Measurements from ENCODE around the gene AK8.
A peak's percentile ranks its signal among the peaks of the same experiment; 100 is the strongest.

The AK8 gene

GRCh38 chr9:132808645-132809044 is 69.4 kb downstream of the AK8 start:
- no peak for DNase-seq (ENCODE audit: low read depth, low spot score)
- no peak overlapping the region for H3K4me3 ChIP-seq (ENCODE audit: low read length)

DNA sequence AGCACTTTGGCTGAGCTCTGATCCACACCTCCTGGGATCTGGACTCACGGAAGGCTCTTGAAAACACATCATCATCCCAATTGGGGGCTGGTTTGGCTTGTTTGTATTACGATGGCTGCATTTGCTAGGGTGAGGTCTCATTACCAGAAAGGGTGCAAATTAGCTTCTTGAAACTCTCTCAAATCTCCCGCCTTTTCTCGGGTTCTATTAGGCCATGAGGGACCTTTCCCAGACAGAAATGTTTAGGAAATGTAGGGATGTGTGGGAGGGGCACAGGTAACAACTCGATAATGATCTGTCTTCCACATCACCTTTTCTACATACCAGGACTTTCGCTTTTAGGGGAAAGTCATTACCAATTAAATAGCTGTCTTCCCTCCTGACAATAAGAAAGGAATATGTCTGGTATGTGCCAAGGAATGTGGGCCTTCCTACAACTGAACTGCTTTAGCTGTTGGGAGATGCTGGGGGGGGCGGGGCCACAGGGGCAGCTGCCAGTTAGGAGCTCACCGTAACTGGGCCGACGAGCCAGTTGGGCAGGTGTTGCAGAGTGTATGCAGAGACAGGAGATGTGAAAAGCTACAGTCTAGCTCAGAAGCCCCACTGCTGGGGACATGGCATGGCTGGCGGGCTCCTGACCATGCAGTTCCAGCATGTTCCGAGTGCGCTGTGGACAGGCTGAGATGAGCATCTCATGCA is 71.2 kb downstream of the AK8 start:
- no peak overlapping the region for H3K4me3 ChIP-seq (ENCODE audit: low read length)
- DNase-seq (ENCODE audit: low read depth, low spot score) = no peak

DNA sequence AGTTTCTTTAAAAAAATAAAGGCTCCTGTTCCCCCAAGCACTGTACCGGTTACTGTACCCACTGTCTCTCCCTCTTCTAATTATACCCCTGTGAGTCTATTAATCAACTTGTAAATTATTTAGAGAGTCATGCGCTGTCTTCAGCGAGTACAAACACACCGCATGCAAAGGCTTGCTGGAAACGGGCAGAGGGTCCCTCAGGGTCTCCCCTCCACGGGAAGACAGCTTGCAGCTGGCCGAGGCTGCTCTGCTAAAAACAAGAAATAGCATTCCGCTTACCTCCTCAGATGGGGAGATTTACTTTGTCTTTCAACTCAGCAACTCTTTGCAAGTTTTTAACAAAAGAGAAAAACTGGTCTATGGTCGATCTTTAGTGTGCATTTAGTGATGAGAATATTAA is 71.8 kb downstream of the AK8 start:
- H3K4me3 ChIP-seq (ENCODE audit: low read length) = no peak overlapping the region
- no peak for DNase-seq (ENCODE audit: low read depth, low spot score)

GRCh38 chr9:132804576-132805295 is 73.3 kb downstream of the AK8 start:
- no peak overlapping the region for H3K4me3 ChIP-seq (ENCODE audit: low read length)
- DNase-seq (ENCODE audit: low read depth, low spot score) = no peak

GRCh38 chr9:132802121-132802795 is 75.8 kb downstream of the AK8 start:
- H3K4me3 ChIP-seq (ENCODE audit: low read length) = no peak overlapping the region
- peak; percentile 39 for DNase-seq (ENCODE audit: low read depth, low spot score)

GRCh38 chr9:132801659-132802058 is 76.4 kb downstream of the AK8 start:
- DNase-seq (ENCODE audit: low read depth, low spot score) = no peak

GRCh38 chr9:132800038-132800648 is 77.9 kb downstream of the AK8 start:
- H3K4me3 ChIP-seq (ENCODE audit: low read length) = no peak overlapping the region
- peak; percentile 78 for DNase-seq (ENCODE audit: low read depth, low spot score)

More at GRCh38 chr9:132801659-132802058, 76.4 kb downstream of the AK8 start:
- H3K4me3 ChIP-seq (ENCODE audit: low read length) = no peak overlapping the region

DNA sequence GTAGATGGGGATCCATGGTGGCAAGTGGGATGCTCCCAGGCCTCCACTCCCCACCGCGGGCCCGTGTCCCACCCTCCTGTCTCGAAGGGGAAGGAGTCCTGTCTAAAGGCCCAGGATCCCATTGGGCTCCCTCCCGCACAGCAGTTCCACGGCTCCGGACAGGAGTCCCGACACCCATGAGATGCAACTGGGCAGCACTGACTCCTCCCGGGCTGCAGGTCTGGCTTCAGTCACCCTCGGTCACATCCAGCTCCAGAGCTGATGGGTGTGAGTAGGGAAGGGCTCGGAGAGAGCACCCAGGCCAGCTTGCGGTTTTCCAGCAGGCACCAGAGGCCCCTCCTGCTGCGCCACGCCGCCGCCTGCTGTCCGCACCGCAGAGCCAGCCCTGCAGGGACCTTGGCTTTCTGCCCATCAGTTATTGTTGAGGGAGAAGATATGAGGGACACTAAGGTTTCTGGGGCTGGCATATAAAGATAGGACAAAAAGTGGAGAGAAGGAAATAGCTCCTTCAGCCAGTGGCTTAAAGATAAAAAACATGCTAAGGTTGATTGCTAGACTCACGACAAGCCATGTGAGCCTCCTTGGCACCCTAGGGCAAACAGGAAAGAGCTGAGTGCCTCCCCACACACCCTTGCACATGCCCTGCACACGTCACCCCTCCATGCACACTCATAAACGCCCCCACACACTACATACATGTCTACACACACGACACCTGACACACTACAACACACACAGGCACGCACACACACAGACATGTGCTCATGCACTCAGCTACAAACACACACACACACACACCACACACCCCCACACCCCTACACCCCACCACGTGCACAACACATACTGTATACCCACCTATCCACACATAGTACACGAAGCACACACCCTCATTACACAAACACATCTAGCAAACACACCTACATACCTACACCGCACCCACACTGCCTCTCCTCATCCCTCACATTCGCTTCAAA is 79.0 kb downstream of the AK8 start:
- DNase-seq (ENCODE audit: low read depth, low spot score) = no peak
- H3K4me3 ChIP-seq (ENCODE audit: low read length) = no peak overlapping the region

GRCh38 chr9:132797861-132798659 is 80.0 kb downstream of the AK8 start:
- DNase-seq (ENCODE audit: low read depth, low spot score) = no peak
- H3K4me3 ChIP-seq (ENCODE audit: low read length) = no peak overlapping the region

- DNase-seq (ENCODE audit: low read depth, low spot score) = no peak
- no peak overlapping the region for H3K4me3 ChIP-seq (ENCODE audit: low read length)
These were observed 82.4 kb downstream of the AK8 start for GRCh38 chr9:132795511-132796303.

DNA sequence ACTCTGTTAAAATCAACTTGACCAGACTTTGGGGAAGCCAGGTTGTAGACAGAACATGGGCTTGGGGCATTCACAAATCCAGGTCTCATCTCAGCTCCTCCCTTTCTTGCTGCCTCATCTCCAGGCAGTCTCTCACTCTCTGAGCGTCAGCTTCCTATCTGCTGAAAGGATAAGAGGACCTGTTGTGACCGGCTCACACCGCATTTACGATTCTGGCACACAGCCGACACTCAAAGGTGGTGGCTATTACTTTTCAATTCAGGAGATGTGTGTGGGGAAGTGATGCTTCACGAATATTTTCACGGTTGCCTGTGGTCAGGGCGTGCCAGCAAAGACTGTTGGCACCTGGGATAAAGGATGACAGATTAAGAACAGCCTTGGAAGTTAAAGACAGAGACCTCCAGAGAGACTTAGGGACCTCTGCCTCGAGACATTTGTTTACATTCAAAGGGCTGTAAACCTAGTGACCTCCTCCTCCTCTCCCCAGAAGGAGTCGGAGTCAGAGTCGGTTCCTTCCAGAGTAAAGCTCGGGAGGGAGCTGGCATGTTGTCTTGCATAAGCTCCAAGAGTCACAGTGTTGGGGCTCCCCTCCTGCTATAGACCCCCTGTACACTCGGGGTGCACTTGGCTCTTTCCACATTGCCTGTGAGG is 83.2 kb downstream of the AK8 start:
- no peak overlapping the region for H3K4me3 ChIP-seq (ENCODE audit: low read length)
- no peak for DNase-seq (ENCODE audit: low read depth, low spot score)

GRCh38 chr9:132793606-132794580 is 84.2 kb downstream of the AK8 start:
- no peak overlapping the region for H3K4me3 ChIP-seq (ENCODE audit: low read length)
- DNase-seq (ENCODE audit: low read depth, low spot score) = no peak

GRCh38 chr9:132792547-132792946 is 85.5 kb downstream of the AK8 start:
- no peak overlapping the region for H3K4me3 ChIP-seq (ENCODE audit: low read length)
- DNase-seq (ENCODE audit: low read depth, low spot score) = no peak

DNA sequence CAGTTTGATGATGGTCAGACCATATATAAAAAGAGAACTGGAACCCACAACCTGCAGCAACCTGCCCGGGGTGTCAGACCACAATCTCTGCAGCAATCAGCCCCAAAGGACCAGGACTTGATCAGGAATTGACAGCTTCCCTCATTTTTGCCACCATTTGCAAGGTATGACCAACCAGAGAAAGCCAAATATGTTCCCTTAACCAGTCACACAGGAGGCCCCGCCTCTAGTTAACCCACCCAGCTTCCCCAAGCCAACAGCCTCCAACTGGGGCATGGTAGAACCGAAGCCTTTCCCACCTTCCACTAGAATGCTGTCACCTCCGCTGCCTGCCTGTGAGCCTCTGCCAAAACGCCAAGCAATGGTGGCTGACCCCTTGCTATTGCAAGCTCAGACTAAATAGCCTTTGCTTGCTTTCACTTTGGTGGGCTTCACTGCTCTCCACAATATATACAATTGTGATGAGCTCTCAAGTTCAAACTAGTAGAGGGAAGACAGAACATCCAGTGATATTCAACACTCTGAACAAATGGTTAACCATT is 86.3 kb downstream of the AK8 start:
- no peak overlapping the region for H3K4me3 ChIP-seq (ENCODE audit: low read length)
- no peak for DNase-seq (ENCODE audit: low read depth, low spot score)

GRCh38 chr9:132789719-132790118 is 88.4 kb downstream of the AK8 start:
- no peak overlapping the region for H3K4me3 ChIP-seq (ENCODE audit: low read length)
- DNase-seq (ENCODE audit: low read depth, low spot score) = no peak
